CD4-positive, alpha-beta T cell treated with Interferon alpha-2 for 1 hour (primary cell): ENCODE data around the gene SH3PXD2B.
"Not testable (repeated sequence)": the region's sequence is repeated elsewhere in the genome, so short reads cannot be mapped to it uniquely, and the experiment has no call there.

Experiments used
- DNase-seq, 2 donors: peaks; one replicate each; pipeline ENCODE4 v3.0.0-alpha.2; 2020 to 2022

Gene SH3PXD2B

DNA sequence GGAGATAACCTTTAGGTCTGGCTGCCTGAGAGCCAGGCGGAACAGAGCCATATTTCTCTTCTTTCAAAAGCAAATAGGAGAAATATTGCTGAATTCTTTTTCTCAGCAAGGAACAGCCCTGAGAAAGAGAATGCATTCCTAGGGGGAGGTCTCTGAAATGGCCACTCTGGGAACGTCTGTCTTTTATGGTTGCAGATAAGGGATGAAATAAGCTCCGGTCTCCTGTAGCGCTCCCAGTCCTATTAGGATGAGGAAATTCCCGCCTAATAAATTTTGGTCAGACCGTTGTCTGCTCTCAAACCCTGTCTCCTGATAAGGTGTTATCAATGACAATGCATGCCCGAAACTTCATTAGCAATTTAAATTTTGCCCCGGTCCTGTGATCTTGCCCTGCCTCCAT lies 57.3 kb downstream of the SH3PXD2B start:
- DNase-seq, result not testable (repeated sequence)

- no peak for DNase-seq
Measured at GRCh38 chr5:172396220-172396619, 58.1 kb downstream of the SH3PXD2B start.

- no peak for DNase-seq
Measured at GRCh38 chr5:172395483-172395882, 58.8 kb downstream of the SH3PXD2B start.

GRCh38 chr5:172389578-172390112 lies 64.7 kb downstream of the SH3PXD2B start:
- no peak for DNase-seq

- no peak for DNase-seq
Measured at GRCh38 chr5:172388246-172388733, 66.0 kb downstream of the SH3PXD2B start.

DNA sequence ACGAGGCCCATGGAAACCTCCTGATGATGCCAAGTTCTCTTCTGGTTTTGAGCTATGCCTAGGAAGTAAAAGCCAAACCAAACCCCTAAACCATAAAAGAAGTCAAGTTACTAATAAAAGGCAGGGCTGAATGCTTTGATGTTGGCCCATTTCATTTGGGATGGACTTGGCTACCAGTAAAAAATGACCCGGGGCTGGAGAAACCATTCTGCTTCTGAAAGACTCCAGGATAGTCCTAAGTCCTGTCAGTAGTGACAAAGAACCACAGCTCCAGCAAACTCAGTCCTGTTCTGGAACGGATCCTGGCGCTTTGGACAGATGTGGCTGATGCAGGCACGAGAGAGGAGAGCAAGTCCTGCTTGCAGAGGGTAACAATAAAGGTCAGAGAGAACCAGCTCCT lies 68.6 kb downstream of the SH3PXD2B start:
- no peak for DNase-seq

- DNase-seq, result no peak
Measured at GRCh38 chr5:172385010-172385563, 69.2 kb downstream of the SH3PXD2B start.

DNA sequence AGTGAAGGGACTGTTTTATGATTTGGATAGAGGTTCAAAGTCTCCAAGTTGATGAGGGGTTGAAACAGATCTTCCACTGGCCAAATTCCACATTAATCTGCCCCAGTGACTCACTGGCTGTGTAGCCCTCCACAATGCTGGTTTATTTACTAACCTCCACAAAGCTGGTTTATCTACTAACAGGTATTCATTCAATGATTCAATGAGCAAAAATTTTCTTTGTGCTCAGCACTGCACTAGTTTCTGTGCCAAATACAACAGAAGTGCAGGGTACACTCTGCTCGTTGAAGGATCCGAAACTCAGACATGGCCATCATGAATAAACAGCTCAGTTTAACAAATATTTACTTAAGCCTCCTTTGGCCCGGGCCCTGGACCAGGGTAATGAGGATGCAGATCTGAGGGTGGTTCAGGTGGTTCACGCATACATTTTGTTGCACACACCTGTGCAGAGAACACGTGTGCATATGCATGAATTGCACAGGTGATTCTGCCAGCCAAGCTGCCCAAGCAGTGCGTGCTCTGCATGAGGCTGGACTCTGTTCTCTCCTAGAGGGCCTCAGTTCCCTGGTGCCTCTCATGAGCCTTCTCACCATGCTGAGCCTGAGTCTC lies 71.0 kb downstream of the SH3PXD2B start:
- no peak for DNase-seq

- DNase-seq, result no peak
Measured at GRCh38 chr5:172380987-172381643, 73.2 kb downstream of the SH3PXD2B start.

GRCh38 chr5:172380301-172380986 lies 73.9 kb downstream of the SH3PXD2B start:
- DNase-seq, result no peak

DNA sequence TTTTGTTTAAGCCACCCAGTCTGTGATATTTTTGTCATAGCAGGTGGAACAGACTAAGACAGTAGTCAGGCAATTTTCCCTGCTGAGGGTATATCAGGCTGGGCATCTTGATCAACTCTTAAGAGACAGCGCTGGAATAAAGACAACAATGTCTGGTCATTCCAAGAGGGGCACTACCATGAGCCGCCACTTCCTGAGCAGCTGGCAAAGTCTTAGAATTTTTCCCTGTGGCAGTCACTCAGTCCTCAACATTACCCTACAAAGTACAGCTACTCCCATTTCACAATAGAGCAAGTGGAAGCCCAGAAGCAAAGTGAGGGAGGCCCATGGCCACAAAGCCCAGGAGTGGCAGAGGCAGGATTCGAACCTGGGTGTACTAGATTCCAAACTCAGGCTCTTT lies 74.8 kb downstream of the SH3PXD2B start:
- no peak for DNase-seq

DNA sequence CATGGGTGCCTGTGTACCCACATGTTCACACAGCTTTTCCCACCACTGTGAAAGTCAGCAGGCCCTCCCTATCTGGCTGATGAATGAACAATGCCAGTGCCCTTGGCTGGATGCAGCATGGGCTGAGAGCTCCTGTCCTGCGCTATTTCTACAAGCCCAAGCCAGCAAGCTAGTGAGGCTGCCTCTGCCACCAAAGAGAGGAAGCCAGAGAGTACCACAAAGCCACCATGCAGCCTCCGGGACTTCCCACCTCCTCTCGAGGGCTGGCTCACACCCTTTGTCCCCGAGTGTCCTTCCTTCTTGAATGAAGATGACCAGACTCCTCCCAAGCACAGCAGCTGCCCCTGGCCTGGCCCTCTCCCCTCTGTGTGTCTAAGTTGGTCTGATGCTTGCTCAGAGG lies 76.5 kb downstream of the SH3PXD2B start:
- DNase-seq, result peak in 1 of 2 donors; percentile 4

DNA sequence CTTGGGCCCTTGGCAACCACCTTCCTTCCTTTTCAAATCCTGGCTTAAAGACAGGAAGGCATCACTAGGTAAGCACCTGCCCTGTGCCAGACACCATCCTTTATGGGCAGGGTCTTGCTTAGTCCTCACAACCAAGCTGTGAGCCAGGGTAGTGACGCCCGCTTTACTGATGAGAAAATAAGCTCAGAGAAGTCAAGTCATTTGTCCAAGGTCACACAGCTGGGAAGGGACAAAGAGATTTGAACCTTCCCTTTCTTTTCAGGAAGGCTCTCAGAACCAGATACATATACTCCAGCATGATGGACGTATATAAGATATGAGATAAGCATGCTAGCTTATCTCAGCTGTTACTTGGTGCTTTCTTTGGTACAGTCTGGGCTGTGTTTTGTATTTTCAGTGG lies 76.9 kb downstream of the SH3PXD2B start:
- DNase-seq, result no peak

GRCh38 chr5:172374783-172375182 lies 79.5 kb downstream of the SH3PXD2B start:
- no peak for DNase-seq

DNA sequence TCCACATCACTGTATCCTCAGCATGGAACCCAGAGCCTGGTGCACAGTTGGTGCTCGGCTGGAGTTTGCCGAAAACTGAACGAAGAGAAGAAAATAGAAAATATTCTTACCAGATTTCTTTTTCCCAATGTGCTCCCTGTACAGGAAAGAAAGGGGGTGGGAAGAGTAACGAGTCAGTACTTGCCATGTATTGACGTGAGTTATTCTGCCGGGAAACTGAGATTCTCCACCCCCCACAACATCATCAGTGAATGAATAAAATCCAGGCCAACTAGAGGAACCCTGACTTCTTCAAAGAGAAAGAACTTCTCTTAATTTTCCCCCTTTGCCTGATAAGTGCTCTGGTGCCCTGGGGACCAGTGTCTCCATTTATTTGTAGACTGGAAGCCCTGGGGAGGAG lies 80.6 kb downstream of the SH3PXD2B start:
- no peak for DNase-seq

GRCh38 chr5:172371684-172372083 lies 82.6 kb downstream of the SH3PXD2B start:
- no peak for DNase-seq

DNA sequence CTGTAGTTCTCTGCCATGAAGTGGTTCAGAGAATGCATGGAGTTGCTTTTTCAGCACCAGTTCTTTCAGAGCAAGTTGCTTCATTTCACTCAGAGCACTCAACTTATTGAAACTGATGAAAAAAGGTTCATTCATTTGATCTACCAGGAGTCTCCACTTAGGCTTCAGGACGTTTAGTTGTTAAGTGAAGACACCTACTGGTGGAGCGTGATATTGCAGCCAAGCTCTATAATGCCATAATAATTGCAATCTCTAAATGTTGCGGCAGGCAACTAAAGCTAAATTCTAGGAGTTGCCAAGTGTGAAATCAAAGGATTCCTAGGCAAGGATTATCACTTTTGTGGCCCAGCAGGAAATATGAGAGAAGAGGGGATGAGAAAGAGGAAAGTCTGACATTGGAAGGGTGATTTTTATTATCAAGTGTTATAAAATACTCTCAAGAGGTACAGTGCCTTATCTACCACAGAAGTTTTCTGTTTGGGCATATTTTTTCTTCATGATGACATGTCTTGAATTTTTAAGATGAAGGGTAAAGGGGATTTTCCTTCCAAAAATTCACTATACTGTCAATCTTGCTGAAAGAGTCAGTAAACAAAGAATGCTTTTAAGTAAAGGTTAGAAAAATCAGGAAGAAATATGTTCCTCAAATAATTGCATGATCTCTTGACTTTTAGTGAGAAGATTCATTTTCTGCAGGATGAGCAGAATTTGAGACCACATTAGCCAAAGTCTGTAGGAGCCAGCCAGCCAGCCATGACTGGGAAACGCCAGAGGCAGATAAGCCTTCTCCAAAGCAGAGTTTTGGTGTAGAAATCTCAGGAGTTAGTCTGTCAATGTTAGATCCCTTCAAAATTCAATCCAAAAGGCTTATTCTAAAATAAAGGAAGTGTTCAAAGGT lies 83.4 kb downstream of the SH3PXD2B start:
- DNase-seq, result peak in 1 of 2 donors; percentile 9

GRCh38 chr5:172370237-172370640 lies 84.1 kb downstream of the SH3PXD2B start:
- DNase-seq, result no peak

GRCh38 chr5:172368699-172369098 lies 85.6 kb downstream of the SH3PXD2B start:
- not testable (repeated sequence) for DNase-seq

DNA sequence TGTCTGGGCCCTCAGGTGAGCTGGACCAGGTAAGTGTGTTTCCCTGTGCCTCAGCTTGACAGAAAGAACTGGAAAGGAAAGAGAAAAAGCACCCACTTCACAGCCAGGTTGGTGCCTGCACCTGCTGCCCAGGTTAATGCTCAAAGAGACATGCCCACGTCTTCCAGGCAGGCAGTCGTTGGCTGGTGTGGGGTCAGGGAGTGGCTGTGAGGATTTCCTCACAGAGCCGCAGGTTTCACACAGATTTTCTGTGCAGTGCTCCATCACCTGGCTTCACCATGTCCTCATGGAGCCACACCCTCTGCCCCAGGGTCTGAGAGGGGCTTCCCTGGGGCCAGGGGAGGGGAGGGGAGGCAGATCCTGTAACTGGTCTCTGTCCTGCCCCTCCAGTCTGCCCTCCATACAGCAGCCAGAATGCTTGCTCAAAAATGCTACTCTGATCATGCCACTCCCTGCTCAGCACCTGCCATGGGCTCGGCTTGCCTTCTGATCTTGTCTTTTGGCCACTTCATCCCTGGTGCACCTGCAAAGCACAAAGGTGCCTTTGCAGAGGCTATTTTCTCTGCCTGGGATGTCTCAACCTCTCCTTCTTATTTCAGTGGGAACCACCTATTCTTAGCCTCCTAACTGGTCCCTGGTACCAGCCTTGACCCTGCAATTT lies 88.2 kb downstream of the SH3PXD2B start:
- no peak for DNase-seq

- DNase-seq, result peak in 1 of 2 donors; percentile 18
Measured at GRCh38 chr5:172364773-172365172, 89.6 kb downstream of the SH3PXD2B start.

DNA sequence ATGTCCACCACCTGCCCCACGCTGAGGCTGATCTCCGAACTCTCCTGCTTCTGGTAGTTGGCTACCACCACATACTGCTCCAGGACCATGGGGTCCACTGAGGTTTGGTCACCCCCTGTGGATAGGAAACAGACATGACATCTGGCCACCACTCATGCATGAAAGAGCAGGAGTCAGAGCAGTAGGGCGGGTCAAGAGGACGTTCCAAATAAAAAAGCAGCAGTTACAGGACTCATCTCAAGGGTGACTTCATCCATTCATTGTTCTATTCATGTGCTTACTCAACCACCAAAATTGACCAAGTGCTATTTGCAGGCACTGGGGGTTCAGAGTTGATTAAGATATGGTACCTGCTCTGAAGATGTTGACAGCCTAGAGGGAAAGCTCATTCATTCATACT lies 91.6 kb downstream of the SH3PXD2B start:
- DNase-seq, result no peak
